Muscle layer of colon (tissue), 2 donors: ENCODE results near the gene ALDH1B1.
A peak's percentile ranks its signal among the peaks of the same experiment; 100 is the strongest.
"Not testable (repeated sequence)": the region's sequence is repeated elsewhere in the genome, so short reads cannot be mapped to it uniquely, and the experiment has no call there.

Experiments used
- H3K27ac ChIP-seq: one replicate; pipeline ENCODE4 v1.7.0; 2013; ENCODE audit warnings: low read depth, mild to moderate bottlenecking, low read length, moderate library complexity
- H3K27me3 ChIP-seq, 2 donors: one replicate each; pipeline ENCODE4 v1.7.0; 2013; ENCODE audit warnings: low read length in 2 of 2, mild to moderate bottlenecking in 2 of 2; ENCODE audit not compliant: insufficient read depth in 2 of 2, control insufficient read depth in 1 of 2
- H3K36me3 ChIP-seq: one replicate; pipeline ENCODE4 v1.7.0; 2013; ENCODE audit warnings: mild to moderate bottlenecking, low read length; ENCODE audit not compliant: insufficient read depth
- H3K4me1 ChIP-seq: one replicate; pipeline ENCODE4 v1.7.0; 2013; ENCODE audit warnings: mild to moderate bottlenecking, low read length; ENCODE audit not compliant: insufficient read depth
- H3K4me3 ChIP-seq, 2 donors: one replicate each; pipeline ENCODE4 v1.7.0; 2013; ENCODE audit warnings: low read length in 2 of 2, low read depth in 1 of 2, mild to moderate bottlenecking in 1 of 2, moderate library complexity in 1 of 2
- H3K9ac ChIP-seq: one replicate; pipeline ENCODE4 v1.7.0; 2013; ENCODE audit warnings: low read length
- H3K9me3 ChIP-seq: one replicate; pipeline ENCODE4 v1.7.0; 2013; ENCODE audit warnings: mild to moderate bottlenecking, low read length
- donor health status: abdominal sarcoma.
- donor health status: Adenocarcinoma of cecum.

Gene ALDH1B1

DNA sequence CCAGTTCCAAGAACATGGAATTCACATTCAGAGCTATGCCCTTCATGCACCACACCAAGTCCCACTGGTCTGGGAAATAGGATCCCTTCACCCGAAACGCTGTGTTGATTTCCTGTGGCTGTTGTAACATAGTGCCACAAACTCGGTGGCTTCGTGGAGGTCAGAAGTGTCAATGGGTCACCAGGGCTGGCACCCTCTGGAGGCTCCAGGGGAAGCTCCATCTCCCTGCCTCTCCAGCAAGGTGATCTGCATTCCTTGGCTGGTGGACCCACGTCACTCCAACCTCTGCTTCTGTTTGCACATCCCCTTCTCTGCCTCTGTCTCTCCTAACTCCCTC, 28.9 kb upstream of the ALDH1B1 start:
- peaks cover 4% of the 10 kb centered on the region for H3K4me1 ChIP-seq
- no peak overlapping the region for H3K9ac ChIP-seq
- no peaks in the 10 kb centered on the region for H3K27me3 ChIP-seq
- no peaks in the 10 kb centered on the region for H3K36me3 ChIP-seq
- H3K9me3 ChIP-seq, result no peaks in the 10 kb centered on the region
- H3K27ac ChIP-seq, result no peak overlapping the region
- H3K4me3 ChIP-seq, result peak overlapping the region in 1 of 2 donors; percentile 16

DNA sequence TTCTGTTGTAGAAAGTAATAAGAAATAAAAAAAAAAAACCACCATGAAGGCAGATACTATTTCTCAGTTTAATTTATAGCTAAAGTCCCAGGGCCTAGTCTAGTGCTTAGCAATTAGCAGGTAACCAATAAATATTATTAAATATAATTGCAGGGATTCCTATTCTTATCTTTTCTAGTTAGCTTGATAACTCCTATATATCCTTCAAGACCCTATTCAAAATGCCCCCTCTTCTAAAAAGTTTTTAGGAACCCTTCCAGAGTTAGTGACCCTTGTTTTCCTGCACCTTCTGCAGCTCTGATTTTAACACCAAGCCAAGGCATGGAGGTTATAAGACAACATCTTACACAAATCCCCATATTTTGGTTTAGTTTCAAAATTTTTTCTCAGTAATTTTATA, 24.6 kb upstream of the ALDH1B1 start:
- peaks cover 4% of the 10 kb centered on the region for H3K4me1 ChIP-seq
- H3K9ac ChIP-seq, result no peak overlapping the region
- no peaks in the 10 kb centered on the region for H3K36me3 ChIP-seq
- no peak overlapping the region for H3K4me3 ChIP-seq
- no peak overlapping the region for H3K27ac ChIP-seq
- no peaks in the 10 kb centered on the region for H3K27me3 ChIP-seq
- no peaks in the 10 kb centered on the region for H3K9me3 ChIP-seq

DNA sequence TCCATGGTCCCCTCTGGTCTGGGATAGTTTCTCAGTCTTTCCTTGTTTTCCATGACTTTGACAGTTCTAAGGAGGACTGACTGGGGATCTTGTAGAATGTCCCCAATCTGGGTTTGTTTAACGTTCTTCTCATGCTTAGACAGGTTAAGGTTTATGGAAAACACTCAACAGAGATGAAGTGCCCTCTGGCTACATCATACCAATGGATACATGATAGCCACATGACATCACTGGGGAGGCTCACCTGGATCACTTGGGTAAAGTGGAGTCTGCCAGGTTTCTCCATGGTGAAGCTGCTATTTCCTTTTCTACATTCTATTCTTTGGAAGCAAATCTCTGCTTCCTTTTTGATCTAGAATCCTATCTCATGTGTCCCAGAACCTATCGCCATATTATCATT, 23.8 kb upstream of the ALDH1B1 start:
- Histone ChIP-seq H3K27me3 (no peaks in the 10 kb centered on the region), H3K4me1 (no peaks in the 10 kb centered on the region), H3K36me3 (no peaks in the 10 kb centered on the region), H3K4me3 (no peak overlapping the region), H3K27ac (no peak overlapping the region), H3K9ac (no peak overlapping the region), H3K9me3 (no peaks in the 10 kb centered on the region)

DNA sequence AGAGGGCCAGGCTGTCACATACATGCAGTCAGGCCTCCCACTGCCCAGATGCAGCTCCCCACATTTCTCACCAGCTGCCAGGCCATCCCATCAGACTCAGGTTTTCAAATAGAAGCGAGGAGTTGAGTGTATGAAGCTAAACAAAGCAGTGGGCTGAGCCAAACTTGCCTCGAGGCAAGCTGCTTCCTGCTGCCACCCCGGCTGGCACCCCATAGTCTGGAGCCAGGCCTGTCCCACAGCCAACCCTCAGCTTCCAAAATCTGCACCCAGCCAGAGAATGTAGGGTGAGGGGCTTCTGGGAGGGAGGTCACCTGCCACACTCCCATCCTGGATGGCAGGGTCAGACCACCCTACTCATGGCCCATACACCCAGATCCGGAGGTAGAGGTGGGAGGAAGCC, 22.3 kb upstream of the ALDH1B1 start:
- H3K27ac ChIP-seq, result no peak overlapping the region
- H3K36me3 ChIP-seq, result no peaks in the 10 kb centered on the region
- peaks cover 5% of the 10 kb centered on the region for H3K4me1 ChIP-seq
- no peaks in the 10 kb centered on the region for H3K27me3 ChIP-seq
- no peak overlapping the region for H3K9ac ChIP-seq
- H3K9me3 ChIP-seq, result no peaks in the 10 kb centered on the region
- no peak overlapping the region for H3K4me3 ChIP-seq

DNA sequence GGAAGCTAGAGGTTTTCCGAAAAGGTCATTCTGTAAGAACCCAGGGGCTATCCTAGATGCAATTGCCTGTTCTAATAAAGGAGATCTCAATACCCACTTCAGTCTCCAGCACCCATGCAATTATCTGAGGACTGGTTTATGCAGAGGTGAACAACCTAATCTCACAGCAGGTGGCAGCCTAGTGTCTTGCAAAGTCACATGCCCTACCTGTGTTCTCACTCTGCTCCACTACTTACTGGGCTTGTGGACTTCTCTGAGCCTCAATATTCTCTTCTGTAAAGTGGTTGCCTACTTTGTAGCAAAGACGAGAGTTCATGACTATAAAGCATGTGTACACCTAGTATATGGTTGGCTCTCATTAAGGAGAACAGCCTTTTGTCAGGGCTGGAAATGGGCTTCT, 21.0 kb upstream of the ALDH1B1 start:
- Histone ChIP-seq H3K27me3 (no peaks in the 10 kb centered on the region), H3K4me1 (peaks cover 8% of the 10 kb centered on the region), H3K36me3 (no peaks in the 10 kb centered on the region), H3K27ac (no peak overlapping the region), H3K9me3 (no peaks in the 10 kb centered on the region), H3K9ac (no peak overlapping the region), H3K4me3 (no peak overlapping the region)

DNA sequence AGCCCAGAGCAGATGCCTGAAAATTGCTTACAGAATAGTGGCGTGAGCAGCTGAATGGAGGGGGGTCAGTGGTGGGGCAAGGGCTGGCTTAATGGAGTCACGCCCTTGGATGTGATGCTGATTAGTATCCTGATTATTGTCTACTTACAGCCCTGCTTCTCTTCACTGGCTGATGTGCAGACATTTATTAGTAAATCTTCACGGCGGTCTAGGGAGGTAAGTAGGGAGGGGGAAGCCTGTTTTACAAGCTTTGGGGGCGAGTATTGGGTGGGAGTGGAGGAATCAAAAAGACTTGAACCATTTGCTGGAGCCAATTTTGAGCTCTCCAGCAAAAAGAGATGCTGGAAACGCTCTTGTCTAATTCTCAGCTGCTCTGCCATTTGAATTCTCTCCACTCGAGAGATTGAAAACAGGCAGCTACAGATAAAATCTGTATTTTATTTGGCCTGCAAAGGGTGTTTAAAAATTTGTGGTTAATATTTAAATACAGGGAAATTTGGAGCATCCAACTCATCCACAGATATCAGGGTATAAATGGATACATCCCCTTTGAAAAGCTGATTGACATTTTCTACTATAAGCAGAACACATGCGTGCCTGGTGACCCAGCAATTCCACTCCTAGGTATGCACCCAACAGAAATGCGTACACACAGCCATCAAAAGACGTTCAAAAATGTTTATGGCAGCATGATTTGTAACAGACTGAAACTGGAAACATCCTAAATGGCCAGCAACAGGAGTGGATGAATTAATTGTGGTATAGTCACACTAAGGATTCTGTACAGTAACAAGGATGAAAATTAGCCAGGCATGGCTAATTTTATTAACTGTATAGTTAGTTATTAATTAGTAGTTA, 19.5 kb upstream of the ALDH1B1 start:
- no peak overlapping the region for H3K27ac ChIP-seq
- no peaks in the 10 kb centered on the region for H3K9me3 ChIP-seq
- no peak overlapping the region for H3K9ac ChIP-seq
- no peaks in the 10 kb centered on the region for H3K27me3 ChIP-seq
- no peaks in the 10 kb centered on the region for H3K36me3 ChIP-seq
- H3K4me1 ChIP-seq, result peaks cover 8% of the 10 kb centered on the region
- no peak overlapping the region for H3K4me3 ChIP-seq

DNA sequence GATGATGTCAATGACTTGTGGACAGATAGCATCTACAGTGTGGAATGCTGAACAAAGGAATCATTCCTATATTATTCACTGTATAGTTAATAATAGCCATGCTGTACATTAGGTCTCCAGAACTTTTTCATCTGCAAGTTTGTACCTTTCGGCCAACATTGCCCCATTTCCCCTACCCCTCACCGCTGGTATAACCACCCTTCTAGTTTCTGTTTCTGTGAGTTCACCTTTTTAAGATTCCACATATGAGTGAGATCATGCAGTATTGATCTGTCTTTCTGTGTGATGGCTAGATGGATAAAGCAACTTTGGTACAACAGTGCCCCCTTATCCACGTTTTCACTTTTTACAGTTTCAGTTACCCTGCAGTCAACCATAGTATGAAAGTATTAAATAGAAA, 18.8 kb upstream of the ALDH1B1 start:
- no peaks in the 10 kb centered on the region for H3K9me3 ChIP-seq
- no peaks in the 10 kb centered on the region for H3K36me3 ChIP-seq
- H3K27ac ChIP-seq, result no peak overlapping the region
- H3K4me3 ChIP-seq, result no peak overlapping the region
- no peaks in the 10 kb centered on the region for H3K27me3 ChIP-seq
- peaks cover 8% of the 10 kb centered on the region for H3K4me1 ChIP-seq
- no peak overlapping the region for H3K9ac ChIP-seq

DNA sequence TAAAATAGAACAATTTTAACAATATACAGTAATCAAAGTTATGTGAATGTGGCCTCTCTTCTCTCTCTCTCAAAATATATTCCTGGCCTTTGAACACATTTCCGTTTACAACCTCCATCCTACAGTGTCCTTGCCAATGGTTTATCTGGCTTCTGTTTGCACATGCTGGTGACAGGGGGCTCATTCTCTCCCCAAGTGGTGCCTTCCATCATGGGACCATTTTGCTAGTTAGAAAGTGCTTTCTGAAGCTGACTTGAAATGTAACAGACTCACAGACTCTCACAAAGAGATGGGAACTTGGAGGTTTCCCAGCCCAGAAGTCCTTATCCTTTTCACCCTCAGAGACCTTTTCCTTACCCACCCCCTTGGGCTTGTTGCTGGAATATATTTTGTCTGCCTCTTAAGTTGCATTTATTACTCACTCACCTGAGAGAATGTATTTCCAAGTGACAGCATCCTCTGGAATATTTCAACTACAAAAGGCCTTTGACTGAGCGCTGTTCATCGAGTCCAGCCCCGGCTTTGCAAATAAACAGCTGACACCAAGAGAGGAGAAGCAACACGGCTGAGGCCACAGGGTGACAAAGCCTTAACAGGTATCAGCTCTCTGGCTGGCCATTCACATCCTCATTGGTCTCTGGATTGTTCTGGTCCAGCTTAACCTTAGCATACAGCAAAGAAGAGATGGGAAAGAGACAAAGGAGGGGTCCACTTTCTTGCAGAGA, 17.5 kb upstream of the ALDH1B1 start:
- Histone ChIP-seq H3K4me1 (peaks cover 8% of the 10 kb centered on the region), H3K9ac (no peak overlapping the region), H3K4me3 (no peak overlapping the region), H3K36me3 (no peaks in the 10 kb centered on the region), H3K9me3 (no peaks in the 10 kb centered on the region), H3K27me3 (no peaks in the 10 kb centered on the region), H3K27ac (peak overlapping the region; percentile 35)

DNA sequence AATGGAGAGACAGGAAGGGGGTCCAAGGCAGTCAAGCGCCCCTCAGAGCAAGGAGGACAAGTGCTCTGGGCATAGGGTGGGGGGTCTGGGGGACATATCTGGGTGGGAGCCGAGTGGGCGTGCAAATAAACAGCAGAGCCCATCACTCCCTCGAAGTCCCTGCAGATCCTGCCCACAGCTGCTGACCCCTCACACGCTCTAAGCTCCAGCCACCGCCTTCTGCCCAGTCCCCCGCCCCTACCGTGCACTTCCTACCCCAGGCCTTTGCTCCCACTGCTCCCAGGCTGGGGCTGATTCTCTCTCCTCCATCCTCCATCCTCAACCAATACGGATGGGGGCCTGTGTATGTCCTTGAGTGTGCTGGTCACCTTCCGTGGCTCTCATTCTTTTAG, 16.9 kb upstream of the ALDH1B1 start:
- Histone ChIP-seq H3K27me3 (no peaks in the 10 kb centered on the region), H3K9me3 (no peaks in the 10 kb centered on the region), H3K9ac (no peak overlapping the region), H3K4me1 (peaks cover 8% of the 10 kb centered on the region), H3K27ac (peak overlapping the region; percentile 35), H3K36me3 (no peaks in the 10 kb centered on the region), H3K4me3 (no peak overlapping the region)

DNA sequence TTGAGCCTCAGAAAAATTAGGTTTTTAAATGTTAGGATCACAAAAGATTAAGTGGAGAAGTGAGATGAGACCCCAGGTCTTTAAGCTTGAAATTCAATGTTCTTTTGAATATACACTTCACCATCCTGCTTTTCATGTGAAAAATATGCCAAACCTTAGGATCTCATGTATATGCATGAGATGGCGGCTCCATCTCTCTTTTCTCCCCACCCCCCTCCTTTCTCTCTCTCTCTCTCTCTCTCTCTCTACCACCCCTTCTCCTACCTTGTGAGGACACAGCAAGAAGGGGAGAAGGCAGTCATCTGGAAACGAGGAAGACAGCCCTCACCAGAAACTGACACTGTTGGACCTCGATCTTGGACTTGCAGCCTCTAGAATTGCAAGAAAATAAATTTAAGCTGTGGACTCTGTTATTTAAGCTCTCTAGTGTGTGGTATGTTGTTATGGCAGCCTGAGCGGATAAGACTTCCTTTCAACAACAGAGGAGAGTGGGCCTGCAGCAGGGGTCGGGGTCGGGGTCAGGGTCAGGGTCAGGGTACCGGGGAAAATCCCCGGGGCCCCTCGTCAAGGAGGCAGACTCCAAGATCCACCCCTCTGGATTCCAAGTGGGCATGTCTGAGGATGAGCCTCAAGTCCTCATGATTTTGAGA, 16.4 kb upstream of the ALDH1B1 start:
- Histone ChIP-seq H3K4me1 (peaks cover 9% of the 10 kb centered on the region), H3K27ac (peak overlapping the region; percentile 49), H3K9me3 (no peaks in the 10 kb centered on the region), H3K9ac (no peak overlapping the region), H3K27me3 (no peaks in the 10 kb centered on the region), H3K36me3 (no peaks in the 10 kb centered on the region), H3K4me3 (no peak overlapping the region)

DNA sequence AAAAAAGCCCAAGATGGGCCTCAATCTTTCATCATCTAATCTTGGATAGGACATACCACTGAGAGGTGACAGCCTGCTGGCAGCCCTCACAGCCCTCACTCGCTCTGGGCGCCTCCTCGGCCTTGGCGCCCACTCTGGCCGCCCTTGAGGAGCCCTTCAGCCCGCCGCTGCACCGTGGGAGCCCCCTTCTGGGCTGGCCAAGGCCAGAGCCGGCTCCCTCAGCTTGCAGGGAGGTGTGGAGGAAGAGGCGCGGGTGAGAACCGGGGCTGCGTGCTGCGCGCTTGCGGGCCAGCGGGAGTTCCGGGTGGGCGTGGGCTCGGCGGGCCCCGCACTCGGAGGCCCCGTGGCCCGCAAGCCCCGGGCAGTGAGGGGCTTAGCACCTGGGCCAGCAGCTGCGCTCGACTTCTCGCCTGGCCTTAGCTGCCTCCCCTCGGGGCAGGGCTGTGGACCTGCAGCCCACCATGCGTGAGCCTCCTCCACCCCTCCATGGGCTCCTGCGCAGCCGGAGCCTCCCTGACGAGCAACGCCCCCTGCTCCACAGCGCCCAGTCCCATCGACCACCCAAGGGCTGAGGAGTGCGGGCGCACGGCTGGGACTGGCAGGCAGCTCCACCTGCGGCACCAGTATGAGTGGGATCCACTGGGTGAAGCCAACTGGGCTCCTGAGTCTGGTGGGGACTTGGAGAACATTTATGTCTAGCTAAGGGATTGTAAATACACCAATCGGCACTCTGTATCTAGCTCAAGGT, 15.0 kb upstream of the ALDH1B1 start:
- not testable (repeated sequence) for H3K36me3 ChIP-seq, H3K4me3 ChIP-seq, H3K9ac ChIP-seq, H3K9me3 ChIP-seq, H3K27me3 ChIP-seq, H3K27ac ChIP-seq
- H3K4me1 ChIP-seq, result peaks cover 14% of the 10 kb centered on the region
